AG20443 (cell line): ENCODE data around the gene WIF1.

ENCODE experiments used
- DNase-seq: peaks from one replicate; pipeline ENCODE4 v3.0.0; 2012; ENCODE audit warnings: low spot score, mixed read lengths

WIF1 gene

DNA sequence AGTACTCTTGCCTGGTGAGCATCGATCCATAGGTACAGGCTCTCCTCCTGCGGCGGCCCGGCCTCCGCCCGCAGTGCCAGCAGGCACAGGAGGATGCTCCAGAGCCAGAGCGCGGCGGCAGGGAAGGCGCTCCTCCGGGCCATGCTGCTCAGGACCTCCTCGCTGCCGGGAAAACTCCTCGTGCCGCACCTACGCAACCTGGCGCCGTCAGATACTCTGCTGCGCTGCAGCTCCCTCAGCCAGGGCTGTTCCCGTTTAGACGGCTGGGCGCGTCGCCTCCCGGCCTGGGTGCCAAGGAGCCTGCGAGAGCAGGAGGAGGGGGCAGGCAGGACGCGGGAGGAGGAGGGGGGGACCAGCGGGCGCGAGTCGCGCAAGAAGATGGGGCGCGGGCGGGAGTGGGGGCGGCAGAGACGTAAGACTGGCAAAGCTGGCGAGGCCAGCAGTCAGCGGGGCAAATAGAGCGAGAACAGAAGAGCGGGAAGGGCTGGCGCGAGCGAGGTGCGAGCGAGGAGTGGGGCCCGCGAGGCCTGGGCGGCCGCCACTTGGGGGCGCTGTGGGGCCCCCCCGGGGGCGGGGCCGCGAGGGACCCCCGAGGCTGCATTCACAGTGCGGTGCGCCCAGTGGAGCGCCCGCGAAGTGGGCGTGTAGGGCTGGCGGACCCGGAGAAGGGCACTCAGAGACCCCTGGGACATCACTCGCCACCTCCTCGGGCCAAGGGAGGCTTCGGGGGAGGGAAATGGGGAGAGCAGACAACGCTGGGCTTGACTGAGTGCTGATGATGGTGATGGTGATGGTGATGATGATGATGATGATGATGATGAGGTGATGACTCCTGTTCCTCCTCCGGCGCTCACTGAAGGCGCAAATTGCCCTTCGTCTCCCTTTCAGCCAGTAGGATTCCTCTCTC, at the start of gene WIF1:
WIF1 (minus strand) TSS at position 257 of the 907 bp plus-strand sequence; CDS start at position 143, 114 bp downstream.
- DNase-seq = peak; percentile 37

- peak; percentile 76 for DNase-seq
Observed at GRCh38 chr12:65170209-65170881, 49.2 kb upstream of the WIF1 start.

GRCh38 chr12:65169320-65170208, 48.5 kb upstream of the WIF1 start, which contains the start of gene LEMD3:
Gene LEMD3 (plus strand): TSS chr12:65169583. CDS start chr12:65169597, 14 bp downstream.
- peak; percentile 98 for DNase-seq

DNA sequence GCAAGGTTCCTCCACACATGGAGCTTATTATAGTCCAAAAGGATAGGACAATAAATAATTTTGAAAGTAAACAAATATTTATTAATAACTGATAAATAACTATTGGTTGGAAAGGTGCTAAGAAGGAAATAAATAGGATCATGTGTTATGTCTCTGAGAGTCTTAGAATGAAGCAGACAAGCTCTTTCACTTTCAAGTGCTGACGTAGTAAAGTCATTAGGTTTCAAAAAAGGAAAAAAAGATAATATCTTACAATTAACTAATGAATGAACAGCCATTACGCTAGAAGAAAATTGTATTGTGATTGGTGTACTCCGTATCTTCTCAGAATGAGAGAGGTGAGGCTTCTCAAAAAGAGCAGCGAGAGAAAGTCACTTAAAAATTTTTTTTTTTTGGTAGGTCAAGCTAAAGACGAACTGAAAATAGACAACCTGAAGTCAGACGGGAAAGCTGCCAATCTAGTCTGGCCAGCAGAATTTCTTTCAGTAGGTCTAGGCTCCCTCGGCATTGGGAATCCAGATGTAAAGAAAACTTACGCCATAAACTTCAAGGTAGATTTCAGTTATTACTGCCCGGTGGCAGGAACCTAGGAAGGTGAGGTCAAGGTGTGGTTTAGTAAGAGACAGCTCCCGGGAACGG, 47.7 kb upstream of the WIF1 start:
- DNase-seq = no peak

- DNase-seq = no peak
Observed at GRCh38 chr12:65164774-65165173, 43.7 kb upstream of the WIF1 start.

GRCh38 chr12:65164244-65164643, 43.1 kb upstream of the WIF1 start:
- DNase-seq = no peak

GRCh38 chr12:65162609-65163008, 41.5 kb upstream of the WIF1 start:
- DNase-seq = no peak

GRCh38 chr12:65157091-65157490, 36.0 kb upstream of the WIF1 start:
- DNase-seq = no peak

DNA sequence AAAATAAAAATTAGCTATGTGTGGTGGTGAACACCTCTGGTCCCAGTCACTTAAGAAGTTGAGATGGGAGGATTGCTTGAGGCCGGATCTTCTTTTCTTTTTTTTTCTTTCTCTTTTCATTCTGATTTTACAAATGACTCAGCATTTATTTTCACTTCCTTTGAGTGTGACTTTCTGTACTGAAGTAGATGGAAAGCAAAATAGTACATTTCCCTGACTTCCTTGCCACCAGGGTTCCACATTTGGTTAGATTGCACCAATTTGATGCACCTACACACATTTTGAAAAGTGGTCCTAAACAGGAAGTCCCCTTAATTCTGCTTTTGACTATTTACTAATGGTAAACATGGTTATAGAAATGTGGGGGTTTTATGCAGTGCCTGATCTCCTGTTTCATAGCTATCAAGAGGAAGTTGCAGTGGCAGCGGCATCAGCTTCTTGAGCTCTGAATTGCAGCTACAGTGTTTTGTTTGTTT, 35.3 kb upstream of the WIF1 start:
- no peak for DNase-seq

DNA sequence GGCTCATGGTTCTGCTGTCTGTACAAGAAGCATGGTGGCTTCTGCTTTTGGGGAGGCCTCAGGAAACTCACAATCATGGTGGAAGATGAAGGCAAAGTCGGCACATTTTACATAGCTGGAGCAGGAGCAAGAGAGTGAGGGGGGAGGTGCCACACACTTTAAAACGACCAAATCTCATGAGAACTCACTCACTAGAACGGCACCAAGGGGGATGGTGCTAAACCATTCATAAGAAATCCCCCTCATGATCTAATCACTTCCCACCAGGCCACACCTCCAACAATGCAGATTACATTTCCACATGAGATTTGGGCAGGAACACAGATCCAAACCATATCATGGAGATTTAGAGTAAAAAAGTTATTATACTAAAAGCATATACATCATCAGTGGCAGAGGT, 34.7 kb upstream of the WIF1 start:
- no peak for DNase-seq

DNA sequence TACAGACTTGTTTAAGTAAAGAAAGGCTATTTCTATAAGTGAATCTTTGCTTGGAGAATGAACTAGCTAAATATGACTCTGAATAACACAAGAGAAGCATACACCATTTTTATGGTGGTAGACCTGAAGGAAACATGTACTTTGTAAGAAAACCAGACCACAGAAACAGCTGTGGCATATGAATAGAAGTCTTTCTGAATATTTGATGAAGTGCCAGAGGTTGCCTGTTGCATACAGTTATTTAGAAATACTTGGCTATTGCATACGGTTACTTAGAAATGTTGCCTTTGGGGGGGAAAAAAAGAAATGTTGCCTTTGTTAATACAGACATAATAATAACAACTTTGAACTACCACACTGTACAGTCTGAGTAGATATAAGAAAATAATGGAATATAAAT, 31.5 kb upstream of the WIF1 start:
- no peak for DNase-seq

DNA sequence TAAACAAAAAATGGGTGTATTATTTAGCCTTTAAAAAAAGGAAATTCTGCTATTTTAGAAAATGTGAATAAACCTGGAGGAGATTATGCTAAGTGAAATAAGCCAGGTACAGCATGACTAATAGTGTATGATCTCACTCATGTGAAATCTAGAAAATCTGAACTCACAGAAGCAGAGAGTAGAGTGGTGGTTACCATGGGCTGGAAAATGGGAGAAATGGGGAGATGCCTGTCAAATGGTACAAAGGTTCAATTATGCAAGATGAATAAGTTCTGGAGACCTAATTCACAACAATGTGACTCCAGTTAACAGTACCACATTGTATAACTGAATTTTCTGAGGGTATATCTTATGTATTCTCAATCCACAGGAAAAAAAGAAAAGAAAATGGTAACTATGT, 30.9 kb upstream of the WIF1 start:
- no peak for DNase-seq

DNA sequence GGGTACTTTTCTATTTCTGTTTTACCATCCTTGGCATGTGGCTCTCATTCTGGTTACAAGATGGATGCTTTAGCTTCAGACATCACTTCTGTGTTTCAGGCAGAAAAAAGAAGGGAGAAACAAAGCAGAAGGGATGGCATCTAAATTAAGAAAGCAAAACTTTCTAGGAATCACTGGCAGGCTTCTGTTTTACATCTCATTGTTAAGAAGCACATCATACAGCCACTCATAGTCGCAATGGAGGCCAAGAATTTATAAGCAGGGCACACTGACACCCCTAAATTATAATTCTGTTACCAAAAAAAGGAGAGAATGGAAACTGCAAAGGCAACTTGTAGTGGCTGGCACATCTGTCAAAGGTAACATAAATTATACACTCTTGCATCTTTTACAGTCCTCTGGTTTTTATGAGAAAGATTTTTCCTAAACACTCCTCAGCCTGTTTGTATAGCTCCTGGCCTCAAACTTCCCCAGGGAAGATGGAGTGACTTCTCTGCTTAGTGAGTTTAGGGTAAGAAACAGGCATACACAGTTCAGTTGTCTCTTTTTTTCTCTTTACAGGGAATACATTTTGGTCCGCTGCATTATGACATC, 26.3 kb upstream of the WIF1 start:
- DNase-seq = no peak

- DNase-seq = no peak
Observed at GRCh38 chr12:65140738-65141137, 19.6 kb upstream of the WIF1 start.

GRCh38 chr12:65139389-65139788, 18.3 kb upstream of the WIF1 start:
- no peak for DNase-seq

DNA sequence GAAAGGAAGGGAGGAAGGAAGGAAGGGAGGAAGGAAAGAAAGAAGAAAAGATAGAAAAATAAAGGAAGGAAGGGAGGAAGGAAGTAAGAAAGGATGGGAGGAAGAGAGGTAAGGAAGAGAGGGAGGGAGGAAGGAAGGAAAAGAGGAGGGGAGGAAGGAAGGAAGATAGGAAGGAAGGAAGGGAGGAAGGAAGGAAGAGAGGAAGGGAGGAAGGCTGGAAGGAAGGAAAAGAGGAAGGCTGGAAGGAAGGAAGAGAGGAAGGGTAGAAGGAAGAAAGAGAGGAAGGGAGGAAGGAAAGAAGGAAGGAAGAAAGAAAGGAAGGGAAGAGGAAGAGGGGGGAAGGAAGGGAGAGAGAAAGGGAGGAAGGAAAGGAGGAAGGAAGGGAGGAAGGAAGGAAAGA, 12.8 kb upstream of the WIF1 start:
- DNase-seq = no peak

DNA sequence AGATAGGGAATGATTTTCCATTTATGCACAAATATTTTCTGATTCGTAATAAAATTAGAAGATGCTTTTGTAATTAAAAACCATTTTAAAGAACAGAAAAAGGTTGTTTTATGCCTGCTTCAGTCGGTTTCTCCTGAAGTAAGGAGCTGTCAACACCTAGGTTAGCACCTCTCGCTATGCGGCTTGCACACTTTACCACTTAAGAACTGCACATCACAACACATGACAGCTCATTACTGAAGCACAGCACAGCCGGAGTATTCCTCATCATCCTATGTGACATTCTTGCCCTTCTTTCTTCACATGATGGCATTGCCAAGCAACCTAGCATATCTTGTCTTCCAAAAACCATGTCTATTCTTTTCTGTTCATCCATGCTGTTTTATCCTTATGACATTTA, 5.4 kb upstream of the WIF1 start:
- DNase-seq = no peak

GRCh38 chr12:65125975-65126374, 4.9 kb upstream of the WIF1 start:
- no peak for DNase-seq

- no peak for DNase-seq
Observed at GRCh38 chr12:65125247-65125646, 4.1 kb upstream of the WIF1 start.

DNA sequence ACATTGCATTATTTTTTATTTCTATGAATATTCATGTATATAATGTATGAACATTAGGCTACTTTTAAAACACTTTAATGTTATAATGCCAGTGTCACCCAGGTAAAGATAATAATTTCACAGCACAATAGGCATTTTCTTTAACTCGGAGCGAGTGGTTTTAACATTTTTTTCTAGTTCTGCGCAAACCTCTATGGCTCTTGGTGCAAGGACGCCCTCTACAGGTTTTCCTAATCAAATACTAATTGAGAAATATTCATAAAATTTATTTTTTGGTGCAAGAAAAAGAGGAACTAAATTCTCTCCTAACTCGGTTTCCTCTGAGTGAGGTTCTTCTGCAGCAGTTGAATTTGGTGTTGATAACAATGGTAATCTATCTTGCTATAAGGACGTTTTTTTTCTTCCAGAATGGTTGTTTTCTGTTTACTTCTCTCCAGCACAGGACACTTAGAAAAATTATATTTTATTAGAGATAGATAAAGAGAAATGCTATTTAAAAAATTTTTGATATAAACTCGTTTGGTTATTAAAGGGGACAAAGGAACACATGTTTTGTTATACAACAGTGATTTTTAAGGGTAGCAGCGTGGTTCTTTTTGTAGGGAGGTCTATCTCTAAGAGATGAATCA, 2.4 kb upstream of the WIF1 start:
- DNase-seq = peak; percentile 35

- DNase-seq = no peak
Observed at GRCh38 chr12:65122703-65123102, 1.6 kb upstream of the WIF1 start.
